ENCODE measurements around the gene SHB. TPM values are rescaled to one million over a fixed set of nuclear protein-coding genes. Genes with fewer than 3 reads are reported as not detected.

Gene SHB
- polyA plus RNA-seq, 2 of the 4 experiments (the other 2 are of a cell fraction) = 15.4 to 22.0 TPM

- H3K4me1 ChIP-seq = peaks cover 33% of the 10 kb centered on the region
- no peak for TF ChIP-seq CEBPB (IDR thresholded peaks at IDR 0.05)
- no peak for TF ChIP-seq PHF8 (IDR thresholded peaks at IDR 0.05; ENCODE audit: borderline replicate concordance, low read depth)
- no peak for TF ChIP-seq EP300 (IDR thresholded peaks at IDR 0.05)
- no peak for TF ChIP-seq FOSB (CRISPR knock-in tag; IDR thresholded peaks at IDR 0.05)
- no peak for TF ChIP-seq MAFK (IDR thresholded peaks at IDR 0.05; ENCODE audit: partially characterized antibody)
- FAIRE-seq (no peak), ATAC-seq (no peak), DNase-seq (ENCODE audit: low read depth in 1 of 2, low spot score in 1 of 2) (no peak)
- no peak overlapping the region for H3K4me2 ChIP-seq
- H3K4me3 ChIP-seq = no peak overlapping the region
- H3K9me3 ChIP-seq = no peaks in the 10 kb centered on the region
- 68% methylated on average over 4 of the region's 4 CpGs for WGBS (ENCODE audit: missing lambda C conversion rate)
- CTCF ChIA-PET = interaction anchor here (1.0 to 2.6 kb wide), 5 partner anchors 13 to 151 kb away, joined by 3 to 13 read pairs (median 3); no protein-coding TSS in a partner anchor
- POLR2A ChIA-PET = interaction anchor here (0.7 kb wide), 1 partner anchor 33 kb away, joined by 3 read pairs; no protein-coding TSS in a partner anchor
- peak overlapping the region in 1 of 2 experiments; percentile 49; a peak in 2 of 6 replicates for H3K27ac ChIP-seq
Observed at GRCh38 chr9:37936965-37937364, 132.1 kb downstream of the SHB start.

- no peak for FAIRE-seq
- H3K4me3 ChIP-seq = no peak overlapping the region
- H3K27ac ChIP-seq = peak overlapping the region in 1 of 2 experiments; percentile 49; a peak in 2 of 6 replicates
- no peak for ATAC-seq
- 86% methylated on average over 5 of the region's 5 CpGs for WGBS (ENCODE audit: missing lambda C conversion rate)
- TF ChIP-seq ZSCAN20 (CRISPR knock-in tag; IDR thresholded peaks at IDR 0.05) (no peak), JUNB (IDR thresholded peaks at IDR 0.05) (no peak), TFCP2L1 (CRISPR knock-in tag; IDR thresholded peaks at IDR 0.05) (no peak), MYC (IDR thresholded peaks at IDR 0.05; ENCODE audit: borderline replicate concordance, low read length) (no peak), ZNF302 (CRISPR knock-in tag; IDR thresholded peaks at IDR 0.05) (no peak), TP53 (CRISPR knock-in tag; IDR thresholded peaks at IDR 0.05) (no peak), CBX8 (IDR thresholded peaks at IDR 0.05) (no peak), ZFP36 (IDR thresholded peaks at IDR 0.05; ENCODE audit: borderline replicate concordance, partially characterized antibody) (no peak), REST (IDR thresholded peaks at IDR 0.05) (no peak), HDAC2 (IDR thresholded peaks at IDR 0.05) (no peak)
- TF ChIP-seq, protein P1, sequence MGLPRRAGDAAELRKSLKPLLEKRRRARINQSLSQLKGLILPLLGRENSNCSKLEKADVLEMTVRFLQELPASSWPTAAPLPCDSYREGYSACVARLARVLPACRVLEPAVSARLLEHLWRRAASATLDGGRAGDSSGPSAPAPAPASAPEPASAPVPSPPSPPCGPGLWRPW (IDR thresholded peaks at IDR 0.05) = no peak
- TF ChIP-seq, protein P2, sequence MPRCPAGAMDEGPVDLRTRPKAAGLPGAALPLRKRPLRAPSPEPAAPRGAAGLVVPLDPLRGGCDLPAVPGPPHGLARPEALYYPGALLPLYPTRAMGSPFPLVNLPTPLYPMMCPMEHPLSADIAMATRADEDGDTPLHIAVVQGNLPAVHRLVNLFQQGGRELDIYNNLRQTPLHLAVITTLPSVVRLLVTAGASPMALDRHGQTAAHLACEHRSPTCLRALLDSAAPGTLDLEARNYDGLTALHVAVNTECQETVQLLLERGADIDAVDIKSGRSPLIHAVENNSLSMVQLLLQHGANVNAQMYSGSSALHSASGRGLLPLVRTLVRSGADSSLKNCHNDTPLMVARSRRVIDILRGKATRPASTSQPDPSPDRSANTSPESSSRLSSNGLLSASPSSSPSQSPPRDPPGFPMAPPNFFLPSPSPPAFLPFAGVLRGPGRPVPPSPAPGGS (IDR thresholded peaks at IDR 0.05) = no peak
- TF ChIP-seq, protein P3, sequence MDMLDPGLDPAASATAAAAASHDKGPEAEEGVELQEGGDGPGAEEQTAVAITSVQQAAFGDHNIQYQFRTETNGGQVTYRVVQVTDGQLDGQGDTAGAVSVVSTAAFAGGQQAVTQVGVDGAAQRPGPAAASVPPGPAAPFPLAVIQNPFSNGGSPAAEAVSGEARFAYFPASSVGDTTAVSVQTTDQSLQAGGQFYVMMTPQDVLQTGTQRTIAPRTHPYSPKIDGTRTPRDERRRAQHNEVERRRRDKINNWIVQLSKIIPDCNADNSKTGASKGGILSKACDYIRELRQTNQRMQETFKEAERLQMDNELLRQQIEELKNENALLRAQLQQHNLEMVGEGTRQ (IDR thresholded peaks at IDR 0.05) = no peak
- POLR2A ChIA-PET = no interaction called here
- H3K9me3 ChIP-seq = no peaks in the 10 kb centered on the region
- H3K4me2 ChIP-seq = no peak overlapping the region
- DNase-seq (ENCODE audit: low read depth in 1 of 2, low spot score in 1 of 2) = no peak
- H3K4me1 ChIP-seq = peaks cover 33% of the 10 kb centered on the region
- CTCF ChIA-PET = interaction anchor here (0.7 to 2.6 kb wide), 4 partner anchors 14 to 152 kb away, joined by 3 to 13 read pairs (median 4); no protein-coding TSS in a partner anchor
Observed at GRCh38 chr9:37936376-37936775, 132.7 kb downstream of the SHB start.

- no peak for ATAC-seq
- Histone ChIP-seq H3K27ac (no peak overlapping the region), H3K4me1 (peaks cover 29% of the 10 kb centered on the region), H3K4me2 (no peak overlapping the region), H3K9me3 (0 out of 3 replicates have a peak, but pooled peaks cover 7% of the 10 kb centered on the region), H3K4me3 (no peak overlapping the region)
- no peak for FAIRE-seq
- DNase-seq (ENCODE audit: low read depth in 1 of 2, low spot score in 1 of 2) = no peak
- CTCF ChIA-PET = interaction anchor here (1.0 to 2.4 kb wide), 5 partner anchors 15 to 30 kb away, joined by 3 to 8 read pairs (median 6); no protein-coding TSS in a partner anchor
- POLR2A ChIA-PET = no interaction called here
- 90% methylated on average over 14 of the region's 14 CpGs for WGBS (ENCODE audit: missing lambda C conversion rate)
- no peak for TF ChIP-seq KDM1A (IDR thresholded peaks at IDR 0.05; ENCODE audit: low read depth)
- TF ChIP-seq JUNB (IDR thresholded peaks at IDR 0.05) = no peak
- no peak for TF ChIP-seq HOXB5 (CRISPR knock-in tag; IDR thresholded peaks at IDR 0.05)
- no peak for TF ChIP-seq FOXS1 (CRISPR knock-in tag; IDR thresholded peaks at IDR 0.05)
- no peak for TF ChIP-seq ZFP36 (IDR thresholded peaks at IDR 0.05; ENCODE audit: borderline replicate concordance, partially characterized antibody)
- TF ChIP-seq CBX8 (IDR thresholded peaks at IDR 0.05) = no peak
- no peak for TF ChIP-seq HEYL (CRISPR knock-in tag; IDR thresholded peaks at IDR 0.05)
- TF ChIP-seq, protein P4, sequence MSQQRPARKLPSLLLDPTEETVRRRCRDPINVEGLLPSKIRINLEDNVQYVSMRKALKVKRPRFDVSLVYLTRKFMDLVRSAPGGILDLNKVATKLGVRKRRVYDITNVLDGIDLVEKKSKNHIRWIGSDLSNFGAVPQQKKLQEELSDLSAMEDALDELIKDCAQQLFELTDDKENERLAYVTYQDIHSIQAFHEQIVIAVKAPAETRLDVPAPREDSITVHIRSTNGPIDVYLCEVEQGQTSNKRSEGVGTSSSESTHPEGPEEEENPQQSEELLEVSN (IDR thresholded peaks at IDR 0.05; ENCODE audit: borderline replicate concordance, low read depth) = no peak
- TF ChIP-seq TFCP2L1 (CRISPR knock-in tag; IDR thresholded peaks at IDR 0.05) = no peak
- TF ChIP-seq ZC3H11A (IDR thresholded peaks at IDR 0.05) = no peak
- no peak for TF ChIP-seq RFX5 (IDR thresholded peaks at IDR 0.05)
- TF ChIP-seq POLR2AphosphoS2 (conservative IDR thresholded peaks at IDR 0.05; ENCODE audit: low read length) = no peak
- TF ChIP-seq BHLHE40 (IDR thresholded peaks at IDR 0.05; ENCODE audit: low read depth, low read length) = no peak
- TF ChIP-seq, protein P5, sequence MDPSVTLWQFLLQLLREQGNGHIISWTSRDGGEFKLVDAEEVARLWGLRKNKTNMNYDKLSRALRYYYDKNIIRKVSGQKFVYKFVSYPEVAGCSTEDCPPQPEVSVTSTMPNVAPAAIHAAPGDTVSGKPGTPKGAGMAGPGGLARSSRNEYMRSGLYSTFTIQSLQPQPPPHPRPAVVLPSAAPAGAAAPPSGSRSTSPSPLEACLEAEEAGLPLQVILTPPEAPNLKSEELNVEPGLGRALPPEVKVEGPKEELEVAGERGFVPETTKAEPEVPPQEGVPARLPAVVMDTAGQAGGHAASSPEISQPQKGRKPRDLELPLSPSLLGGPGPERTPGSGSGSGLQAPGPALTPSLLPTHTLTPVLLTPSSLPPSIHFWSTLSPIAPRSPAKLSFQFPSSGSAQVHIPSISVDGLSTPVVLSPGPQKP (IDR thresholded peaks at IDR 0.05; ENCODE audit: low read depth, low read length) = no peak
Observed at GRCh38 chr9:37935096-37935495, 133.9 kb downstream of the SHB start.

All from A549 (cell line).